Activated CD4-positive, alpha-beta T cell treated with anti-CD3 and anti-CD28 coated beads, Interleukin-2, Interleukin-4, amounts not matched to agents 100 ng/mL and 50 ng/mL, durations not matched to agents 16 hours and 8 hours (primary cell): ENCODE measurements around the gene TP73.

Experiments used
- DNase-seq: peaks from one replicate; pipeline ENCODE4 v3.0.0-alpha.2; 2020; ENCODE audit warnings: low spot score

The TP73 gene

GRCh38 chr1:3651930-3652547 is at the start of gene TP73:
TSS of gene TP73 (plus strand) at chr1:3652516. CDS start at chr1:3682366, 29,850 bp downstream.
- DNase-seq = no peak

GRCh38 chr1:3603156-3603555 is 49.2 kb upstream of the TP73 start:
- no peak for DNase-seq

GRCh38 chr1:3603571-3604467 is 48.5 kb upstream of the TP73 start:
- DNase-seq = no peak

- no peak for DNase-seq
These were observed 47.8 kb upstream of the TP73 start for GRCh38 chr1:3604468-3604974.

- DNase-seq = no peak
These were observed 47.1 kb upstream of the TP73 start for GRCh38 chr1:3604997-3605823.

- DNase-seq = no peak
These were observed 45.3 kb upstream of the TP73 start for GRCh38 chr1:3606779-3607702.

GRCh38 chr1:3607703-3608065 is 44.6 kb upstream of the TP73 start:
- no peak for DNase-seq

GRCh38 chr1:3608154-3608553 is 44.2 kb upstream of the TP73 start:
- DNase-seq = no peak

GRCh38 chr1:3609016-3609768 is 43.1 kb upstream of the TP73 start:
- no peak for DNase-seq

GRCh38 chr1:3609769-3610526 is 42.4 kb upstream of the TP73 start:
- no peak for DNase-seq

- no peak for DNase-seq
These were observed 41.7 kb upstream of the TP73 start for GRCh38 chr1:3610527-3611169.

- no peak for DNase-seq
These were observed 40.9 kb upstream of the TP73 start, which contains the start of gene MEGF6 for GRCh38 chr1:3611170-3612019. TSS of gene MEGF6 (minus strand) at chr1:3611508. CDS start at chr1:3611268, 240 bp downstream.

GRCh38 chr1:3612123-3612522 is 40.2 kb upstream of the TP73 start:
- DNase-seq = no peak

- no peak for DNase-seq
These were observed 37.3 kb upstream of the TP73 start for GRCh38 chr1:3614755-3615742.

GRCh38 chr1:3616861-3617260 is 35.5 kb upstream of the TP73 start:
- DNase-seq = no peak

GRCh38 chr1:3617806-3618345 is 34.4 kb upstream of the TP73 start:
- no peak for DNase-seq

- DNase-seq = no peak
These were observed 33.8 kb upstream of the TP73 start for GRCh38 chr1:3618531-3618880.
